Mesendoderm (in vitro differentiated cells): ENCODE data around the gene KCNH2.

Source experiments
- DNase-seq: peaks from one replicate; pipeline ENCODE4 v3.0.0; 2013
- H2AK5ac ChIP-seq: 2 replicates; pipeline ENCODE4 v1.6.1; 2013; ENCODE audit warnings: low read length, inconsistent platforms
- H2BK120ac ChIP-seq: 2 replicates; pipeline ENCODE4 v1.6.1; 2013; ENCODE audit warnings: low read depth, mild to moderate bottlenecking, low read length, moderate library complexity, mixed read lengths
- H2BK15ac ChIP-seq: replicated peaks from 2 replicates; pipeline ENCODE4 v1.6.1; 2013; ENCODE audit warnings: low read depth, mild to moderate bottlenecking, moderate library complexity
- H2BK5ac ChIP-seq: 2 replicates; pipeline ENCODE4 v1.6.1; 2013; ENCODE audit warnings: low read length, inconsistent platforms
- H3K18ac ChIP-seq: 2 replicates; pipeline ENCODE4 v1.6.1; 2013; ENCODE audit warnings: mild to moderate bottlenecking, low read length, mixed read lengths
- H3K23ac ChIP-seq: one replicate; pipeline ENCODE4 v1.6.1; 2013; ENCODE audit warnings: low read length
- H3K27ac ChIP-seq: 2 replicates; pipeline ENCODE4 v1.5.1; 2013; ENCODE audit warnings: low read depth, mild to moderate bottlenecking, inconsistent platforms, low read length, moderate library complexity
- H3K27me3 ChIP-seq: 2 replicates; pipeline ENCODE4 v1.6.1; 2013; ENCODE audit warnings: low read length, control low read depth, mild to moderate bottlenecking, inconsistent platforms; ENCODE audit not compliant: insufficient read depth, poor library complexity
- H3K36me3 ChIP-seq: 2 replicates; pipeline ENCODE4 v1.6.1; 2013; ENCODE audit warnings: low read length, inconsistent platforms; ENCODE audit not compliant: control insufficient read depth, insufficient read depth
- H3K4ac ChIP-seq: one replicate; pipeline ENCODE4 v1.6.1; 2013; ENCODE audit warnings: low read depth, mild to moderate bottlenecking, low read length, moderate library complexity
- H3K4me1 ChIP-seq: 2 replicates; pipeline ENCODE4 v1.6.1; 2013; ENCODE audit warnings: low read depth, low read length, inconsistent platforms; ENCODE audit not compliant: control insufficient read depth
- H3K4me2 ChIP-seq: 2 replicates; pipeline ENCODE4 v1.6.1; 2013; ENCODE audit warnings: low read length
- H3K4me3 ChIP-seq: 2 replicates; pipeline ENCODE4 v1.5.1; 2013; ENCODE audit warnings: mild to moderate bottlenecking, low read length
- H3K56ac ChIP-seq: one replicate; pipeline ENCODE4 v1.6.1; 2013; ENCODE audit warnings: low read length
- H3K79me1 ChIP-seq: 2 replicates; pipeline ENCODE4 v1.6.1; 2013; ENCODE audit warnings: low read length, inconsistent platforms
- H3K79me2 ChIP-seq: 2 replicates; pipeline ENCODE4 v1.6.1; 2013; ENCODE audit warnings: mild to moderate bottlenecking, low read length; ENCODE audit not compliant: control insufficient read depth, insufficient read depth
- H3K9ac ChIP-seq: 2 replicates; pipeline ENCODE4 v1.6.1; 2013; ENCODE audit warnings: low read length, inconsistent platforms
- H4K5ac ChIP-seq: one replicate; pipeline ENCODE4 v1.6.1; 2013; ENCODE audit warnings: low read length
- H4K8ac ChIP-seq: one replicate; pipeline ENCODE4 v1.6.1; 2013; ENCODE audit warnings: low read depth, mild to moderate bottlenecking, control low read depth, low read length, moderate library complexity
- WGBS: extraction: QIAGEN DNeasy Blood & Tissue Kit; methylation state at CpG from one replicate; pipeline ENCODE4 v1.1.7; 2013; ENCODE audit warnings: low lambda C conversion rate, missing lambda C conversion rate; ENCODE audit not compliant: insufficient coverage; ENCODE audit errors: extremely low coverage; 5-methylcytosine and 5-hydroxymethylcytosine counted together

KCNH2 gene

GRCh38 chr7:150957133-150958020 lies 20.7 kb downstream of the KCNH2 start:
- Histone ChIP-seq H2AK5ac (no peak overlapping the region), H3K9ac (no peak overlapping the region), H3K23ac (no peak overlapping the region), H3K4me2 (no peak overlapping the region), H2BK120ac (no peak overlapping the region), H3K56ac (no peak overlapping the region), H3K18ac (no peak overlapping the region), H3K79me2 (no peaks in the 10 kb centered on the region), H3K4me3 (no peak overlapping the region), H4K5ac (no peak overlapping the region), H3K4ac (no peak overlapping the region), H2BK15ac (no peak overlapping the region), H2BK5ac (no peak overlapping the region), H3K27me3 (no peaks in the 10 kb centered on the region), H3K27ac (no peak overlapping the region), H3K36me3 (no peaks in the 10 kb centered on the region), H3K79me1 (no peaks in the 10 kb centered on the region), H4K8ac (no peak overlapping the region), H3K4me1 (peaks cover 2% of the 10 kb centered on the region)
- DNase-seq: no peak
- WGBS: no CpG with 5 or more reads among the region's 26 CpGs

GRCh38 chr7:150956395-150957132 lies 21.6 kb downstream of the KCNH2 start:
- Histone ChIP-seq H2BK120ac (no peak overlapping the region), H3K27me3 (no peaks in the 10 kb centered on the region), H3K4me2 (no peak overlapping the region), H2BK15ac (no peak overlapping the region), H3K79me2 (no peaks in the 10 kb centered on the region), H3K23ac (no peak overlapping the region), H4K8ac (no peak overlapping the region), H3K27ac (no peak overlapping the region), H3K4ac (no peak overlapping the region), H3K79me1 (no peaks in the 10 kb centered on the region), H3K4me1 (peaks cover 2% of the 10 kb centered on the region), H3K36me3 (no peaks in the 10 kb centered on the region), H3K18ac (no peak overlapping the region), H3K56ac (no peak overlapping the region), H3K9ac (no peak overlapping the region), H2AK5ac (no peak overlapping the region), H3K4me3 (no peak overlapping the region), H4K5ac (no peak overlapping the region), H2BK5ac (no peak overlapping the region)
- DNase-seq: no peak
- no CpG with 5 or more reads among the region's 9 CpGs for WGBS

DNA sequence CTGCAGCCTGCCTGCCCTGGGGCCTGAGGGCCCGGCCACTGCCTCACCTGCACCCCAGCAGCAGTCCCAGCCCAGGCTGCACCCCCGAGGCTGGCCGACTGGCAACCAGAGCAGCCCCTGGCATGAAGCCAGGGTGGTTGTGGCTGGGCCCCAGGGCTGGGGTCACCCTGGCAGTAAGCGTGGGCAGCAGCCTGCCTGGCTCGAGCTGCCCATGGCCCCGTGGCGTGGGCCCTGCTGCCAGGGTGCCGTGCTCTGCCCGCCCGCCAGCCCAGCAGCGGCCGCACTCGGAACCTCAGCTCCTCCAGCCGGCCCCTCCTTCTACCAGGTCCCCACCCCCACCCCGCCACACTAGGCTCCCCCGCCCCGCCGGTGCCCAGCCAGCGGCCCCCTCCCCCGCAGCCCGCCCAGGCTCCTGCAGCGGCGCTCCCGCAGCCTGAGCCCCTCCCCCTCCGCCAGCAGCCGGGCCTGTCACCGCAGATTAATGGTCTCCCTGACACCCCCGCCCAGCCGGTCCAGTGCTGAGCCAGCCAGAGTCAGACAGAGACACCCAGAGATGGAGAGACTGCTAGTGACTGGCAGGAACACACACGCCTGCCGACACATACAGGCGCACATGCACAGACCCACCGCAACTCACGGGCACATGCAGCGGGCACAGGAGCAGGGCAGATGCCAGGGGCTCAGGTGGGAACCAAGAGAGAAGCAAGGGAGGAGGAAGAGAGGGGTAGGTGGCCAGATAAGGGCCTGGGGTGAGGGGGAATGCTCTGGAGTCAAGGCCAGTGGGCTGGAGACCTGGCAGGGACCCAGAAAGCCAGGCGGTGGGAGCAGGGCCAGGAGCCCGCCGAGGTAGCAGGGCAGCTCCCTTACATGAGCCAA lies 22.4 kb downstream of the KCNH2 start:
- no peak overlapping the region for H3K4me2 ChIP-seq
- H2BK15ac ChIP-seq: no peak overlapping the region
- H3K23ac ChIP-seq: no peak overlapping the region
- WGBS: no CpG with 5 or more reads among the region's 38 CpGs
- no peak overlapping the region for H2BK5ac ChIP-seq
- H3K4ac ChIP-seq: no peak overlapping the region
- H2AK5ac ChIP-seq: no peak overlapping the region
- H3K79me2 ChIP-seq: no peaks in the 10 kb centered on the region
- peak overlapping the region; percentile 67 for H3K56ac ChIP-seq
- H3K4me3 ChIP-seq: no peak overlapping the region
- H3K36me3 ChIP-seq: no peaks in the 10 kb centered on the region
- H3K79me1 ChIP-seq: no peaks in the 10 kb centered on the region
- no peak overlapping the region for H2BK120ac ChIP-seq
- H3K27me3 ChIP-seq: no peaks in the 10 kb centered on the region
- H3K18ac ChIP-seq: no peak overlapping the region
- peaks cover 2% of the 10 kb centered on the region for H3K4me1 ChIP-seq
- no peak overlapping the region for H3K9ac ChIP-seq
- H3K27ac ChIP-seq: no peak overlapping the region
- DNase-seq: peak; percentile 49
- no peak overlapping the region for H4K8ac ChIP-seq
- H4K5ac ChIP-seq: no peak overlapping the region

DNA sequence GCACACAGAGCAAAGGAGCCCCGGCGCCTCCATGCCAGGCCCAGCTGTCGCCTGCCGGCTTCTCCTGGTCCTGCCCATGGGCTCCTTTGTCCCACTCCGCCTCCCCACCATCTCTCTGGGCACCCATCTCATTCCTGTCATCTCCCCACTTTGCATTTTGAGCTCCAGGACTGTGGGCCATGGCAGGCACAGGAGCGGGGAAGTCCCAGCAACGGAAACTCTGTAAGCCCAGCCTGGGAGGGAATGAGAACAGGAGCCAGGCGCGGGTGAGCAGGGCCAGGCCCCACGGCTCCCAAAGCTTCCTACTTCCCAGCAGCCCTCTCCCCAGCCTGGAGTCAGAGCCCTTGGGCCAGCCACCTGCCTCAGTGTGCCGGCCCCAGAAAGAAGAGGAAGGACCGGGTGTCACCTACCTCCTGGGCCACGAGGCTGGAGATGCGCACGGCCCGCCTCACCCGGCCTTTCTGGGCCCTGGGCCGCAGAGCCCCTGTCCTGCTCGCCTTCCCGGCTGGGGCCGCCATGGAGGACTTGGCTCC lies 23.1 kb downstream of the KCNH2 start:
- Histone ChIP-seq H3K9ac (no peak overlapping the region), H2BK15ac (no peak overlapping the region), H3K4me2 (no peak overlapping the region), H3K79me1 (no peaks in the 10 kb centered on the region), H2BK120ac (no peak overlapping the region), H3K18ac (no peak overlapping the region), H3K4me3 (no peak overlapping the region), H2BK5ac (no peak overlapping the region), H4K8ac (no peak overlapping the region), H3K23ac (no peak overlapping the region), H4K5ac (no peak overlapping the region), H3K36me3 (no peaks in the 10 kb centered on the region), H3K27me3 (no peaks in the 10 kb centered on the region), H3K27ac (no peak overlapping the region), H2AK5ac (no peak overlapping the region), H3K4me1 (peaks cover 2% of the 10 kb centered on the region), H3K79me2 (no peaks in the 10 kb centered on the region), H3K56ac (no peak overlapping the region), H3K4ac (no peak overlapping the region)
- no peak for DNase-seq
- no CpG with 5 or more reads among the region's 21 CpGs for WGBS

- H3K23ac ChIP-seq: no peak overlapping the region
- no peak overlapping the region for H3K4me3 ChIP-seq
- H3K36me3 ChIP-seq: no peaks in the 10 kb centered on the region
- no peak overlapping the region for H4K8ac ChIP-seq
- WGBS: no CpG with 5 or more reads among the region's 9 CpGs
- H2BK120ac ChIP-seq: no peak overlapping the region
- no peaks in the 10 kb centered on the region for H3K79me2 ChIP-seq
- H3K4ac ChIP-seq: no peak overlapping the region
- no peak overlapping the region for H2AK5ac ChIP-seq
- no peaks in the 10 kb centered on the region for H3K79me1 ChIP-seq
- no peak for DNase-seq
- no peak overlapping the region for H3K56ac ChIP-seq
- no peak overlapping the region for H2BK15ac ChIP-seq
- H3K18ac ChIP-seq: no peak overlapping the region
- no peak overlapping the region for H4K5ac ChIP-seq
- no peaks in the 10 kb centered on the region for H3K27me3 ChIP-seq
- no peak overlapping the region for H3K9ac ChIP-seq
- H2BK5ac ChIP-seq: no peak overlapping the region
- no peak overlapping the region for H3K27ac ChIP-seq
- peaks cover 8% of the 10 kb centered on the region for H3K4me1 ChIP-seq
- no peak overlapping the region for H3K4me2 ChIP-seq
Measured at GRCh38 chr7:150954201-150954985, 23.7 kb downstream of the KCNH2 start.
